Upper lobe of left lung (tissue), 6 donors: ENCODE measurements around the gene MRPL43. TPM values are rescaled to one million over a fixed set of nuclear protein-coding genes. Genes with fewer than 3 reads are reported as not detected.

Experiments
- ATAC-seq, 2 donors: fragments of 200-7000 bp; cut with Tn5 transposase; one replicate each; pipeline ENCODE4 v1.9.1; 2022; ENCODE audit warnings: mild to moderate bottlenecking in 2 of 2, moderate library complexity in 2 of 2; ENCODE audit not compliant: low FRiP score in 2 of 2
- DNase-seq, 2 donors: peaks; one replicate each; pipeline ENCODE4 v3.0.0-alpha.2; 2019 to 2020
- H3K27ac ChIP-seq, 4 donors: fragments of 200-600 bp; sonication (generic); one replicate each; pipeline ENCODE4 v1.5.1; 2016 to 2019
- H3K27me3 ChIP-seq, 4 donors: fragments of 200-600 bp; sonication (generic); one replicate each; pipeline ENCODE4 v1.5.1; 2017 to 2019
- H3K36me3 ChIP-seq, 4 donors: fragments of 200-600 bp; sonication (generic); one replicate each; pipeline ENCODE4 v1.5.1; 2016 to 2019
- H3K4me1 ChIP-seq, 4 donors: fragments of 200-600 bp; sonication (generic); one replicate each; pipeline ENCODE4 v1.5.1; 2018 to 2019
- H3K4me3 ChIP-seq, 4 donors: fragments of 200-600 bp; sonication (generic); one replicate each; pipeline ENCODE4 v1.5.1; 2017 to 2019; ENCODE audit warnings: mild to moderate bottlenecking in 2 of 4, moderate library complexity in 1 of 4
- H3K9me3 ChIP-seq, 4 donors: fragments of 200-600 bp; sonication (generic); one replicate each; pipeline ENCODE4 v1.5.1; 2018 to 2019
- CTCF ChIP-seq, 6 experiments: fragments of 450-650 bp in 4 of 6; fragments of 200-600 bp in 2 of 6; sonication (generic) in 2 of 6; IDR thresholded peaks; one replicate each; pipeline ENCODE4 v1.5.1; 2016 to 2019; ENCODE audit warnings: antibody characterized with exemption in 6 of 6
- EP300 ChIP-seq, 4 donors: sonication (generic); formaldehyde crosslinking; IDR thresholded peaks; one replicate each; pipeline ENCODE4 v1.5.1; 2017; ENCODE audit warnings: antibody characterized with exemption in 4 of 4, control low read depth in 2 of 4
- POLR2A ChIP-seq, 4 donors: fragments of 450-650 bp; IDR thresholded peaks; one replicate each; pipeline ENCODE4 v1.5.1; 2016 to 2017; ENCODE audit warnings: antibody characterized with exemption in 4 of 4, mild to moderate bottlenecking in 2 of 4
- POLR2AphosphoS5 ChIP-seq, 2 donors: sonication (generic); formaldehyde crosslinking; IDR thresholded peaks; one replicate each; pipeline ENCODE4 v1.5.1; 2017; ENCODE audit warnings: antibody characterized with exemption in 2 of 2
- WGBS, 2 donors: methylation state at CpG; one replicate each; pipeline ENCODE4 v1.1.5; 2017 to 2018; 5-methylcytosine and 5-hydroxymethylcytosine counted together
- total RNA-seq, 6 donors: library from RNA; depleted of rRNA in 4 of 6; stranded (reverse); fragments of >200 nt in 4 of 6; gene quantifications; one replicate each; pipeline versions ENCODE4 v1.1.0 to v1.2.1, GENCODE V29; 2016 to 2021
- donor health status: DM: no; HTN: no; CAD: no; lungs with moderate emphysema.
- donor health status: DM: no; HTN: yes; CAD: no; lungs with severe emphysema.

MRPL43 gene
- total RNA-seq, 6 donors from 2014 or later: 40.2 to 72.1 (median 63.5) TPM

- Histone ChIP-seq H3K27ac (no peak overlapping the region), H3K4me1 (peaks cover 4 to 24% (median 16%) of the 10 kb centered on the region in 4 donors), H3K27me3 (no peaks in the 10 kb centered on the region), H3K36me3 (peaks cover 0 to 14% (median 7%) of the 10 kb centered on the region in 4 donors), H3K9me3 (no peaks in the 10 kb centered on the region), H3K4me3 (no peak overlapping the region)
- ATAC-seq (no peak), DNase-seq (no peak)
- 78 to 92% methylated on average over 2 of the region's 2 CpGs for WGBS, 2 donors
- TF ChIP-seq CTCF (IDR thresholded peaks at IDR 0.05): no peak
- no peak for TF ChIP-seq POLR2A (IDR thresholded peaks at IDR 0.05)
- no peak for TF ChIP-seq EP300 (IDR thresholded peaks at IDR 0.05)
- TF ChIP-seq POLR2AphosphoS5 (IDR thresholded peaks at IDR 0.05): no peak
Measured at GRCh38 chr10:100968062-100968736, 19.1 kb downstream of the MRPL43 start.

- DNase-seq: no peak
- H3K36me3 ChIP-seq: peaks cover 0 to 23% (median 9%) of the 10 kb centered on the region in 4 donors
- TF ChIP-seq CTCF (IDR thresholded peaks at IDR 0.05) (no peak), EP300 (IDR thresholded peaks at IDR 0.05) (no peak), POLR2A (IDR thresholded peaks at IDR 0.05) (no peak), POLR2AphosphoS5 (IDR thresholded peaks at IDR 0.05) (no peak)
- no peaks in the 10 kb centered on the region for H3K9me3 ChIP-seq
- no peak overlapping the region for H3K27ac ChIP-seq
- no peak for ATAC-seq
- no peaks in the 10 kb centered on the region for H3K27me3 ChIP-seq
- no peak overlapping the region for H3K4me3 ChIP-seq
- 93 to 94% methylated on average over 2 of the region's 2 CpGs for WGBS, 2 donors
- peaks cover 4 to 24% (median 16%) of the 10 kb centered on the region in 4 donors for H3K4me1 ChIP-seq
Measured at GRCh38 chr10:100967332-100967731, 20.0 kb downstream of the MRPL43 start.

- Histone ChIP-seq H3K27me3 (no peaks in the 10 kb centered on the region), H3K27ac (no peak overlapping the region), H3K36me3 (peaks cover 4 to 27% (median 11%) of the 10 kb centered on the region in 4 donors), H3K9me3 (no peaks in the 10 kb centered on the region), H3K4me1 (peaks cover 4 to 24% (median 16%) of the 10 kb centered on the region in 4 donors), H3K4me3 (no peak overlapping the region)
- TF ChIP-seq EP300 (IDR thresholded peaks at IDR 0.05) (no peak), POLR2AphosphoS5 (IDR thresholded peaks at IDR 0.05) (no peak), POLR2A (IDR thresholded peaks at IDR 0.05) (no peak), CTCF (IDR thresholded peaks at IDR 0.05) (no peak)
- WGBS, 2 donors: 77 to 82% methylated on average over 2 of the region's 2 CpGs
- DNase-seq: no peak
- ATAC-seq: no peak
Measured at GRCh38 chr10:100966887-100967286, 20.4 kb downstream of the MRPL43 start.

- no peak for DNase-seq
- TF ChIP-seq EP300 (IDR thresholded peaks at IDR 0.05): no peak
- no peak for TF ChIP-seq POLR2A (IDR thresholded peaks at IDR 0.05)
- no peak for TF ChIP-seq CTCF (IDR thresholded peaks at IDR 0.05)
- Histone ChIP-seq H3K9me3 (no peaks in the 10 kb centered on the region), H3K27ac (no peak overlapping the region), H3K36me3 (peaks cover 4 to 30% (median 13%) of the 10 kb centered on the region in 4 donors), H3K4me1 (peaks cover 4 to 24% (median 14%) of the 10 kb centered on the region in 4 donors), H3K4me3 (no peak overlapping the region), H3K27me3 (no peaks in the 10 kb centered on the region)
- 75 to 81% methylated on average over 5 of the region's 5 CpGs for WGBS, 2 donors
- no peak for ATAC-seq
Measured at GRCh38 chr10:100965820-100966219, 21.5 kb downstream of the MRPL43 start.

GRCh38 chr10:100963826-100964225 lies 23.5 kb downstream of the MRPL43 start:
- no peaks in the 10 kb centered on the region for H3K9me3 ChIP-seq
- 100% methylated on average over 1 of the region's 1 CpG for WGBS, 2 donors
- H3K27me3 ChIP-seq: no peaks in the 10 kb centered on the region
- no peak overlapping the region for H3K4me3 ChIP-seq
- ATAC-seq (no peak), DNase-seq (no peak)
- H3K27ac ChIP-seq: no peak overlapping the region
- H3K4me1 ChIP-seq: peaks cover 2 to 6% (median 3%) of the 10 kb centered on the region in 4 donors
- H3K36me3 ChIP-seq: peaks cover 11 to 50% (median 21%) of the 10 kb centered on the region in 4 donors
- no peak for TF ChIP-seq POLR2A (IDR thresholded peaks at IDR 0.05)
- no peak for TF ChIP-seq EP300 (IDR thresholded peaks at IDR 0.05)
- no peak for TF ChIP-seq CTCF (IDR thresholded peaks at IDR 0.05)
- TF ChIP-seq POLR2AphosphoS5 (IDR thresholded peaks at IDR 0.05): no peak
